Measurements from ENCODE around the gene JCAD. TPM values are rescaled to one million over a fixed set of nuclear protein-coding genes. Genes with fewer than 3 reads are reported as not detected.

The JCAD gene
- total and polyA plus RNA-seq, 11 donors, result 10.4 to 51.7 (median 21.8) TPM

GRCh38 chr10:30002426-30003266 is 56.7 kb downstream of the JCAD start:
- no peak overlapping the region for H3K4me3 ChIP-seq
- peaks cover 0 to 6% (median 0%) of the 10 kb centered on the region in 12 donors for H3K9me3 ChIP-seq
- intact Hi-C loops (cut with DNase I), result loop anchor here in 6 of 10 donors (2.0 to 10.0 kb wide), 6 partner anchors 75 to 408 kb away; no protein-coding TSS in a partner anchor
- H3K27me3 ChIP-seq, result no peaks in the 10 kb centered on the region
- H3K36me3 ChIP-seq, result no peaks in the 10 kb centered on the region
- WGBS, 4 donors, result 53 to 63% (median 55%) methylated on average over 15 to 16 of the region's 16 CpGs
- DNase-seq, result peak; percentile 65 to 86 (median 80)
- peak overlapping the region in 3 of 12 donors; percentile 70 to 79 (median 78) for H3K27ac ChIP-seq
- ATAC-seq, result peak; percentile 63 to 70 (median 65)
- TF ChIP-seq CTCF (IDR thresholded peaks at IDR 0.05), result peak; percentile 54 to 81 (median 70)
- TF ChIP-seq POLR2A (IDR thresholded peaks at IDR 0.05), result no peak
- peaks cover 8 to 36% (median 27%) of the 10 kb centered on the region in 12 donors for H3K4me1 ChIP-seq

- TF ChIP-seq CTCF (IDR thresholded peaks at IDR 0.05) (no peak), POLR2A (IDR thresholded peaks at IDR 0.05) (no peak)
- DNase-seq, result peak in 4 of 5 donors; percentile 51 to 76 (median 70)
- H3K27me3 ChIP-seq, result peaks cover 0 to 4% (median 0%) of the 10 kb centered on the region in 9 donors
- intact Hi-C loops (cut with DNase I), result loop anchor here in 8 of 10 donors (2.0 to 10.0 kb wide), 6 partner anchors 74 to 406 kb away; no protein-coding TSS in a partner anchor
- H3K4me1 ChIP-seq, result peaks cover 8 to 31% (median 27%) of the 10 kb centered on the region in 12 donors
- whole genome bisulfite sequencing, 4 donors, result 23 to 57% (median 32%) methylated on average over 12 of the region's 12 CpGs
- peaks cover 0 to 6% (median 0%) of the 10 kb centered on the region in 12 donors for H3K9me3 ChIP-seq
- H3K27ac ChIP-seq, result peak overlapping the region; percentile 7 to 79 (median 66)
- no peaks in the 10 kb centered on the region for H3K36me3 ChIP-seq
- ATAC-seq, result peak; percentile 30 to 83 (median 62)
- peak overlapping the region in 1 of 12 donors; percentile 4 for H3K4me3 ChIP-seq
These were observed 58.4 kb downstream of the JCAD start for GRCh38 chr10:30000802-30001571.

GRCh38 chr10:29998142-29998808 is 61.1 kb downstream of the JCAD start:
- H3K27ac ChIP-seq, result no peak overlapping the region
- no peak overlapping the region for H3K4me3 ChIP-seq
- DNase-seq, result peak; percentile 68 to 79 (median 70)
- peaks cover 0 to 4% (median 0%) of the 10 kb centered on the region in 9 donors for H3K27me3 ChIP-seq
- no peak for TF ChIP-seq POLR2A (IDR thresholded peaks at IDR 0.05)
- peak; percentile 97 to 100 (median 98) for TF ChIP-seq CTCF (IDR thresholded peaks at IDR 0.05)
- WGBS, 4 donors, result 41 to 44% (median 43%) methylated on average over 12 of the region's 12 CpGs
- no peaks in the 10 kb centered on the region for H3K36me3 ChIP-seq
- peak in 3 of 4 donors; percentile 56 to 73 (median 72) for ATAC-seq
- intact Hi-C loops (cut with DNase I), result loop anchor here in 8 of 10 donors (1.0 to 10.0 kb wide), 9 partner anchors 61 to 597 kb away; partner anchors contain the start of gene JCAD (in 1 of the 8)
- H3K4me1 ChIP-seq, result peaks cover 8 to 31% (median 27%) of the 10 kb centered on the region in 12 donors
- H3K9me3 ChIP-seq, result no peaks in the 10 kb centered on the region
